Fibroblast of peridontal ligament (primary cell): Measurements from ENCODE around the gene ACACB.
A peak's percentile ranks its signal among the peaks of the same experiment; 100 is the strongest.

Experiments
- DNase-seq: peaks from one replicate; pipeline ENCODE4 v3.0.0-alpha.2; 2010; ENCODE audit errors: extremely low read depth

Gene ACACB

DNA sequence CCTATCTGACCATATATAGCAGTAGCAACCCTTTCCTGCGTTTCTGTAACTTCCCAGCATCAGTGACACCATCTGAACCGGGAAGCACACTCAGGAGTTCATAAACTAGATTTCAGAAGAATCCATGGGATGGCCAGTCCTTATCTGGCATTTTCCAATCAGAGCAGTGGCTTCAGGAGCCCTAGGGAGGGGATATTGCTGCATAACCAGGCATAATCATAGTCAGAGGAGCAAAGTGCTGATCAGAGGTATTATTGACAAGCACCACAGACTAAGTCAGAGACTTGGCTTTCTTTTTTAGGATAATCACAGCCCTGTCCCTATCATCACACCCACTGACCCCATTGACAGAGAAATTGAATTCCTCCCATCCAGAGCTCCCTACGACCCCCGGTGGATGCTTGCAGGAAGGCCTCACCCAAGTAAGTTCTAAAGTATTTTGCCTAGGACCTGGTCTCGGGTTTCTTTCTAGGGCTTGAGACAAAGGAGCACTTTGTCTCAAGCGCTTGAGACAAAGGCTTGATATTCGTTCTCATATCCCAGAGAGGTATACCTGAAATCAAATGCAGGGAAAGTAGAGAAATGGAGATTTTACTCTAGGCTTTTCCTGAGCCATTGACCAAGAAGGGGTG lies 137.6 kb downstream of the ACACB start:
- DNase-seq = no peak

DNA sequence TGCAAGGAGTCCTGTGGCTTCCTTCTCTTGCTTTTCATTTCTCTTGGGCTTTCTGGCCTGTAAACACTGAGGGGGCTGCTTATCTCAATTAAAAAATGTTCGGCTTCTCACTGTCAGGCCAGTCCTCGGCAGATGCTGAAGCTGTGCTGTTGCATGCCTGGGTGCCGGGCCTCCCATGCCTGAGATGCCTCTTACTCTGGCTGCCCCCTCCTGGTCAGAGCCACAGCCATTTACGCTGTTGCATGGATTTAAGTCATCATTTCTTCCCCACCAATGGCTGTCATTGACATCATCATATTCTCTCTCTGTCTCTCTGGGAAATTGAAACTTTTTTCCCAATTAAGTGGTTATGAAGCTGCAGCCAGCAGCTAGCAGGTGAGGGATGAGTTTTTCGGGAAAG lies 139.0 kb downstream of the ACACB start:
- peak; percentile 21 for DNase-seq

DNA sequence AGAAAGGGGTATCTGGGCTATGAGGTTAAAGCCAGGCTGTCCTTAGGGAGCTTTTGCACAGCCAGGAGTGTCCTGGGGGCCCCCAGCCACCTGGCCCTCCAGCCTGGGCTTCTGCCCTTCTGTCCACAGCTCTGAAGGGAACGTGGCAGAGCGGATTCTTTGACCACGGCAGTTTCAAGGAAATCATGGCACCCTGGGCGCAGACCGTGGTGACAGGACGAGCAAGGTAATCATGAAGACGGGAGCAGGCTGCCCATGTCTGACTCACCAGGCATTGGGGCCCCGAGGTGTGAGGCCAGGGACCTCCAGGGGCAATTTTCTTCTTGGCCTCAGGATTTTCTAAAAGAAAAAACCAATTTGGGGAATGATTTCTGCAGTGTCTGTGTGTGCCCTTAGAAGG lies 139.6 kb downstream of the ACACB start:
- no peak for DNase-seq

DNA sequence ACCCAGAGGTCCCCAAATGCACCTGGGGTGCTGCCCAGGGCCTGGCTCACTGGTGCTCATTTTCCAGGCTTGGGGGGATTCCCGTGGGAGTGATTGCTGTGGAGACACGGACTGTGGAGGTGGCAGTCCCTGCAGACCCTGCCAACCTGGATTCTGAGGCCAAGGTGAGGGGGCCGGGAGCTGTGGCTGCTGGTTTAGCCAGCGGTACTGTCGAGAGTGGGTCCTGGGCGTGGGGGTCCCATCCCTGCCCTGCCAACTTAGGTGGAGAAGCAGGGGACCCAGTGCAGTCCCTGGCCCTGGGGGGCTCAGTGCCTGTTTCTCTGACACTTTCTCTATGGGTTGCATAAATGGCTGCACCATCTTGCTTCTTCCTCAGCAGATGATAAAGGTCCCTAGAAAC lies 141.8 kb downstream of the ACACB start:
- no peak for DNase-seq

DNA sequence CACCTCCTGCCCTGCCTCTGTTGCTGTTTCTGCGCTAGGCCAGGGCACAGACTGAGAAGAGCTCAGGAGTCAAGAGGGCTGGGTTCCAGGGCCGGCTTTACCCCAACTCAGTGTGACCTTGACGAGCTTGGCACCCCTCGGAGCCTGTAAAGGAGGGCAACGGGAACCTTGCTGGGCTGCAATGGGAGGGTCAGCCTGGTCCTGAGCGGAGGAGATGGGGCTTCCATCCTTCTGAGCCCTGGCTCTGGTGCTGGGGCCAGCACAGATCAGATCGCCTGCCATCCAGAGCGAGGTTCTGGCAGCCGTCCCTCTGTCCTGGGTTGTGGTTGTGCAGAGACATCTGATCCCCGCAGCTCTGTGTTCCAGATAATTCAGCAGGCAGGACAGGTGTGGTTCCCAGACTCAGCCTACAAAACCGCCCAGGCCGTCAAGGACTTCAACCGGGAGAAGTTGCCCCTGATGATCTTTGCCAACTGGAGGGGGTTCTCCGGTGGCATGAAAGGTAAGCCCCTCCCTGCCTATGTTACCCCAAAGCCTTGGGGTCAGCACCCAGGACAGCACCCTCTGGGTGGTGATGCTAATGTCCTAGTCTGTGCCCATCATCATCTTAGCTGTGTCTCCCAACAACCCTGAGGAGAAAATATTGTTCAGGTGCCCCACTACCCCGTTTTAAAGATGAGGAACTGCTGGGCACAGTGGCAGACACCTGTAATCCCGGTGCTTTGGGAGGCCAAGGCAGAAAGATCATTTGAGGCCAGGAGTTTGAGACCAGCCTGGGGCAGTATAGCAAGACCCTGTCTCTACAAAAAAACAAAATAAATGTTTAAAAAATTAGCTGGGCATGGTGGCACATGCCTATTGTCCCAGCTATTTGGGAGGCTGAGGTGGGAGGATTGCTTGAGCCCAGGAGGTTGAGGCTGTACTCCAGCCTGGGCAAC lies 142.5 kb downstream of the ACACB start:
- DNase-seq = no peak

DNA sequence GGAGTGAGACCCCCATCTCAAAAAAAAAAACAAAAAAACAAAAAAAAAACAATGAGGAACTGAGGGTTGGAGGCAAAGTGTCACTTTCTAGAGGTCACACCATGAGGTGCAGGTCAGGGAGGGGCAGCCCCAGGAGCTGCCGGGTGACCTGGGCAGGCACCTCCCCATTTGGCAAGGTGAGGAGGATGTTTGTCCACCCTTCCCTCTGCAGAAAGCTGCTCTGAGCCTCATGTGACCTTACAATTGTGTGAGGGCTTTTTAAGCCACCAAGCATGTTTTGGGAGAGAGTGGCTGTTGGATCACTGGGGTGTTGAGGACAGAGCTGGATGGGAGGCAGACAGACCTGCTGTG lies 143.1 kb downstream of the ACACB start:
- DNase-seq = no peak

DNA sequence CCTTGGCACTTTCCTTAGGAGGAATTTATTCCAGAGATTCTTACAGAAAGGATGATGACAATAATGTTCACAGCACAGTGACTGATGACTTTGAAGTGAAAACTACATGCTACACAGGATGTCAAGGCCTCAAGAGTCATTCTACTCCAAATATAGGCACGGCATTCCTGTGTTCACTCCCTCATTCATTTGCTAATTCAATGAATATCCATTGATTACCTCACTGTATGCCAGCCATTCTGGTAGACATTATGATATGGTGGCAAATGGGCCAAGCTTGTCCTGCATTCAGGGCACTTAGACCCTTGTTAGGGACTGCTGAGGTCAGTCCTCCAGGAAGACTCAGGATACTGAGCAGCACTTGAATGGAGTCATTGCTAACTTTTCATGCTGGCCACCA lies 144.7 kb downstream of the ACACB start:
- no peak for DNase-seq

DNA sequence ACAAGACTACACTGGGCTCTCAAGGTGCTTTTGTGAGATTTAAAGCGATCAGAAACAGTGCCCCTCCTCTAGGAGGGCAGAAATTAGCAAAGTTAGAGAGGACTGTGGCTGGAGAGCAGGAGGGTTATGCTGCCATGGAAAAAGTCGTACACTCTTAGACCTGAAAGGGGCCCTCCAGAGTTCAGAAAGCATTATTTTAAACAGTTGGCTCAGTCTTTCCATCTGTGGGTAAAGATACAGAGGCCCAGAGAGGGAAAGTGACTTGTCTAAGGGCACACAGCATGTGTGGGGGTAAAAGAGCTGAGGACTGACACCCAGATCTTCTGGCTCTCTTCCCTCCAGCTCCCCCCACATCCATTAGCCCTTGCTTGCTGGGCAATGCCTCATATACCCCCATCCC lies 145.6 kb downstream of the ACACB start:
- no peak for DNase-seq

DNA sequence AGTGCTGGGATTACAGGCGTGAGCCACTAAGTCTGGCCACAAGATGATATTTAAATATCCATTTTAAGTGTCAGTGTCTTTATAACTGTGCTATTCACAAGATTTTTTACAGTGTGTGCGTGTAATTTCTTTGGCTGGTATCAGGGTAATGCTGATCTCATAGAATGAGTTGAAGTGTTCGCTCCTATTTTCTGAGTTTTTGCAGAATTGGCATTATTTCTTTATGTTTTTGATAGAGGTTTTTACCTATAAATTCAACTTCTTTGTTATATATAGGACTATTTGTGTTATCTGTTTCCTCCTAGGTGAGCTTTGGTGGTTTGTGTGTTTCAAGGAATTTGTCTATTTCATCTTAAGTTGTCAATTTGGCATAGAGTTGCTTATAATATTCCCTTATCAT lies 147.1 kb downstream of the ACACB start:
- no peak for DNase-seq

DNA sequence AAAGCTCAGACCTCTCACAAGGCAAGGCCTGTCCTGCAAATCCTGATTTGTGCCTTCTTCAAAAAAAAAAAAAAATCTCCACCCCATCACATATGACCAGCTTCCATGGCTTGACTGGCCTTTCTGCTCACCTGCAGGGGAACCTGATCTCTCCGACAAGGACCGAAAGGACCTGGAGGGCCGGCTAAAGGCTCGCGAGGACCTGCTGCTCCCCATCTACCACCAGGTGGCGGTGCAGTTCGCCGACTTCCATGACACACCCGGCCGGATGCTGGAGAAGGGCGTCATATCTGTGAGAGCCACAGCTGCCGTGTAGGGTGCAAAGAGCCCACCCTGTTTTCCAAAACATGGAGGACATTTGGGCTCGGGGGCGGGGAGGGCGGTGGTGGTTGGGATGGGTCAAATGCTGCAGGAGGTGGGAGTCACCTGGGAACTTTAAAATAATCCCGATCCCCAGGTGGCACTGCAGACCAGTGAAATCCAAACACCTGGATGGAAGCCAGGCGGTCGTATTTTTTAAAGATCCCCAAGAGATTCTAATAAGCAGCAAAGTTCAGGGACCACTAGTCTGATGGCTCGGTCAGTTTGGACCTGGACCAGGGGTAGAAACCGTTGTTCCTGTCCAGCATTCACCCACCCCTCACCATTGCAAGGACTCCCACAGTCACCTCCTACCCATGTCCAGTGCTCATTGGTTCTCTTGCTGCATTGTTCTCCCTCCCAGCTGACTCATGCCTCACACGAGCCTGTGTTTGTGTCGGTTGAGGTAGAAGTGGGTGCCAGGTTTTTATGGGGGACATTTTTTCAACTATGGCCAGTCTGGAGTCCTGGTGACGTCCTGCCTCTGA lies 147.9 kb downstream of the ACACB start:
- peak; percentile 29 for DNase-seq

DNA sequence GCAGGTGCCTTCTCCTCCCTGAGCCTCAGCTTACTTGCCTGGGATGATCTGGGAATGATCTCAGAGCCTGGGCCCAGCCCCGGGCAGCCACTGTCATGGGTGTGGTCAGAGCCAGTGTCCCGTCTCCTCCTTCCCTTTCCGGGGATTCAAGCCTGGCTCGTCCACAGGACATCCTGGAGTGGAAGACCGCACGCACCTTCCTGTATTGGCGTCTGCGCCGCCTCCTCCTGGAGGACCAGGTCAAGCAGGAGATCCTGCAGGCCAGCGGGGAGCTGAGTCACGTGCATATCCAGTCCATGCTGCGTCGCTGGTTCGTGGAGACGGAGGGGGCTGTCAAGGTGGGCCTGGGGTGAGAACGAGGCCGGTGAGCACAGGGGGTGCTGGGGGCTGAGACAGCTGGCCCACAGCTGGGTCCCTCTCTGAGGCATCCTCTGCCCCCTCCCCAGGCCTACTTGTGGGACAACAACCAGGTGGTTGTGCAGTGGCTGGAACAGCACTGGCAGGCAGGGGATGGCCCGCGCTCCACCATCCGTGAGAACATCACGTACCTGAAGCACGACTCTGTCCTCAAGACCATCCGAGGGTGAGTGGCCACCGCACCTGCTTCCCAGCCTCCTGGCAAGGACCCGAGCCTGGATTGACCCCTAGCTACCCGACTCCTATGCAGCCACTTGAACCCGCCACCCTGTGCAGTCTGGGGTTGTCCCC lies 148.7 kb downstream of the ACACB start:
- DNase-seq = no peak

DNA sequence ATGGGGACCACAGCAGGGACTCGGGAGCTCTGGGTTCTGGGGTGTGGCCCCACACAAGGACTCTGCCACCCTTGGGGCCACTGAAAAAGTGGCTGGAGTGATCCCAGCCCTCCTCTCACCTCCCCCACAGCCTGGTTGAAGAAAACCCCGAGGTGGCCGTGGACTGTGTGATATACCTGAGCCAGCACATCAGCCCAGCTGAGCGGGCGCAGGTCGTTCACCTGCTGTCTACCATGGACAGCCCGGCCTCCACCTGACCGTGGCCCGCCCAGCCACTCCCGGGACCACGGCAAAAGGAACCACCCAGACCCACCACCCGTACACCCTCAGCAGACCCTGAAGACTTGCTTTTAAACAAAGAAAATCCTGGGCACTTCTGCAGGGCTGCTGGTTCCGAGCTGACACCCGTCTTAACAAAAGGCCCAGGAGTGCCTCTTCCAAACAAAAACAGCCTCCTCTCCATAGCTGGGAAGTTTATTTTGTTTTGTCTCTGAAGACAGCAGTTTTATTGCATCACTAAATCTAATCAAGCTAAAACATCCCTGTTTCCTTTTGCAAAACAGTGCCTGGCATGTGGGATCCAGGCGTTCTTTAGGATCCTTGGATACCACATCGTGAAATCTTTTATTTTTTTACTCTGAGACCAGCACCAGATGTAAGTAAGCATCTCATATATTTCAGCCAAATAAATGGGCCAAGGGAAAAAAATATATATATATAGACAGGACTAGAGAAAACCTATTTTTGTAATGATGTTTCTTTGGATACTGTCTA lies 149.9 kb downstream of the ACACB start:
- DNase-seq = no peak

DNA sequence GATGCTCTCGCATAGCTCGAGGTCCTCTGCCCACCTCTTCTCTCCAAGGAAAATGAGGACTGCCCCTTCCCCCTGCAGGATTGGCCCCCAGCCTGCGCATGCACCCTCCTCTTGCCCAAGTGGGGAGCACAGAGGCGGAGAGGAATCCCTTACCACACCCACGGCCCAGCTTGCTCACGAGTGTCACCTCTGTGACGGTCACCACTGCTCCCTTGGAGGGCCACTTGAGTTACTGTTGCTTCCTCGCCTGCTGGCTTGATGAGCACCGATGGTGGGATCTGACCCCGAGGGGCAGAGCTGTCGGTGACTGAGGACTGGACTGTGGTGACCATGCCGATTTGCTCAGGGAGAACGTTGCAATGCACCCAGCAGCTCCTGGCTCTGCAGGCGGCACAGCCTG lies 151.0 kb downstream of the ACACB start:
- no peak for DNase-seq

DNA sequence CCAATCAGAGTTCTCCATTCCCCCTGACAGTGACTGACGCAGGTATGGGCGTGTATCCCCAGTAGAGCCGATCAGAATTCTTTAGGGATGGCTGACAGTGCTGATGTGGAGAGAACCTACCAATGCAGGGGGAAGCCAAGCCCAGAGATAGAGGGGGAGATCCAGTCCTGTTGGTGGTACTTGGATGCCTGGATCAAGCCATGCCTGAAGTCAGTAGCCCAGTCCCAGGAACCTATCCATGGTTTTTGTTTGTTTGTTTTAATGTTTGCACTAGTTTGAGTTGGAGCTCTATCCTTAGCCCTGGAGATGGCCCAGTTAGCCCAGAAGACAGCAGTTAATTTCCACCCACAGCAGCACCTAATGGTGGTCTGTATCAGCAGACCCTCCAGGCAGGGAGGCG lies 152.5 kb downstream of the ACACB start:
- no peak for DNase-seq

DNA sequence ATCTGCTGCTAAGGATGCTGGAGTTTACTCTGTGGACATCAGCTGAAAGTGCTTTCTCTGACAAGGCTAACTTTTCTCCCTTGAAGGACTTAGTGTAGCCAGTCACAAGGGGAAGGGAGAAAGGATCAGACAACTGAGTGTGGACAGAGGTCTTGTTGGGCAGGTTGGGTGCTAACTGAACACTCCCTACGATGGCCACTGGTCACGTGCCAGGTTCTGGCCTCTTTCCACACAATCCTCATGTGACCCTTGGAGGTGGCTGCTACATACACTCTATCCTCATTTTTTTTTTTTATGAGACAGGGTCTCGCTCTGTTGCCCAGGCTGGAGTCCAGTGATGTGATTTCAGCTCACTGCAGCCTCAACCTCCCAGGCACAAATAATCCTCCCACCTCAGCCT lies 153.0 kb downstream of the ACACB start:
- no peak for DNase-seq

DNA sequence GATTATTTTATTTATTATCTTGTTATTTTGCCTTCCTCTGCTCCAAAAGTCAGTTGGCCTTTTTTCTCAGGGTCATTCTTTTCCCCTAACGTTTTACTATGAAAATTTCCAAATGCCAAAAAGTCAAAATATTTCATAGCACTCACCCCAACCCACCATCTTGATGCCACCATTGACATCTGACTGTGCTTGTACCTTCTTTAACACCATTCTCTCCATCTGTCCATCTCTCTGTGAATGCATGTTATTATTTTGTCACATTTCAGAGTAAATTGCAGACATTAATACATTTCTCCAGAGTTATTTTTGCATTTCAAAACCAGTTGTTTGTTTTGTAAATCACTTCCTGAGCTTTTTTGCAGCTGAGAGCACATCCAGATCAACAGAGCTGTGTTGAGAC lies 154.1 kb downstream of the ACACB start:
- DNase-seq = no peak

DNA sequence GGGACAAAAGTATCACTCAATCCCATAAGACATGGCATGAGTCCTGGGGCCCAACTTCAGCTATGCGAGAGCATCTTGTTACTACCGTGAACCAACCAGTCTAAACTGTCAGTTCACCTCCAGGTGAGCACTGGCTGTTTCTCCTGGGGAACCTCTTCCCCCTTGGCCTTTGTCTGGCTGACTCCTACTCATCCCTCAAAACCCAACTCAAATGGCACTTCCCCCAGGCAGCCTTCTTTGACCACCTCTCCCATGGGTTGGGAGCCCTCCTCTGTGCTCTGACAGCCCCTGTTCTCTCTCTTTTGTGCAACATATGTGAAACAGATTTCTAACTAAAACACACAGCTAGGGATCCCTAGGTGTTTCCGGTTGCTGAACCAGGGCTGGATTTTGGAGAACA lies 155.0 kb downstream of the ACACB start:
- no peak for DNase-seq

DNA sequence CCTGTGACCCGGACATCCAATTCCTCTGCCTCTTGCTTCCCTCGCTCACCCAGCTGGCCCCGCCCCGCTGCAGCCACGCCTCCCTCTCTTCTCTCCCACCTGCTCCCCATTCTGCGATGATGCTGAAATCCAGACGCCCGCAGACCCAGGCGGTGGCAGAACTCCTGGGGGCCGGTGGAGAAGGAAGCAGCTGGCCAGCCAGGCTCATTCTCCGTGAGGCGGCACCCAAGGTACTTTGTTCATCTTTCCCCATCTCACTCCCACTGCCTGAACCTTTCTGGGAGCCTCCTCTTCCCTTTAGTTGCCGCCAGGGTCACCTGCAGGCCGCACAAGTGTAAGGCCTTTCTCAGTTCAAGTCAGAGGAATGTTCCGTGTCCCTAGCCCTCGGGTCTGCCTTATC lies 157.0 kb downstream of the ACACB start:
- DNase-seq = no peak

DNA sequence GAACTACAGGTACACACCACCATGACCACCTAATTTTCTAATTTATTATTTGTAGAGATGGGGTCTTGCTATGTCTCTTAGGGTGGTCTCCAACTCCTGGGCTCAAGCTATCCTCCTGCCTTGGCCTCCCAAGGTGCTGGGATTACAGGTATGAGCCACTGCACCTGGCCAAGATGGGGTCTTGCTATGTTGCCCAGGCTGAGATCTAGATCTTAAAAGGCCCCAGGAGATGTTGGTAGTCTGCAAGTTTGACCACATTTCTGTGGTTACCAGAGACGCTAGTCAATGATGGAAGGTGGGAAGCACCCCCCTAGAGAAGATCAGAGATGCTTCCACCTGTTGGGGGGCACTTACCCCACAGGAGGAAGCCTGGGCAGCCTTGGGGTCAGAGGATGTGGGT lies 158.0 kb downstream of the ACACB start:
- no peak for DNase-seq

DNA sequence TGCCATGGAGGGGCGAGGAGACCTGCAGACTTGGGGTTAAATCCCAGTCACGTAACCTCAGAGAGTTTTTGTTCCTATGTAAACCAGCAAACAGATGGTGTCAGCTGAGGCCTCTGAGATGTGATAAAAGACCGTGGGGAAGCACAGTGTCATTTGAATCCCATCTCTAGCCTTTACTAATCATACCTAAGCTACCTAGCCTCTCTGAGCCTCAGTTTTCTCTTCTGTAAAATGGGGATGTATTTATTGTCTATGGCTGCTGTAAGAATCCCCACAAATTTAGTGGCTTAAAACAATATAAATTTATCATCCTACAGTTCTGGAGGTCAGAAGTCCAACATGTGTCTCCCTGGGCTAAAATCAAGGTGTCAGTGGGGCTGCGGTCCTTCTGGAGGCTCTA lies 158.8 kb downstream of the ACACB start:
- no peak for DNase-seq

DNA sequence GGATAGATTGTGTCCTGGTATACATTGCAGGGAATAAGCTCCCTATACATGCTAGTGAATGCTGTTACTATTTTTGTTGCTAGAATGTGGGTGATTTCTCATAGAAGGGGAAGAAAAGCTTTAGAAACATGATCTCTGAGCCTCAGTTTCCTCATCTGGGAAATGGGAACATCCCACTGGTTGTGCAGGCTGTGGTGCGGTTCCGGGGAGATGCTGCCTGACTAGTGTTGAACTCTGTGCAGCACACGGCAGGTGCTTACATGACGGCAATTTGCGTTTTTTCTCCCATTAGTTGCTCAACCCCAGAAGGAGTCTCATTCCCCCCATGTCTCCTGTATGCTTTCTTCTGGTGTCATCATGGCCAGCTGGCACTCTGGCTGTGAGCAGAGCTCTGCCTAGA lies 159.8 kb downstream of the ACACB start:
- no peak for DNase-seq
